Lung (tissue), 12 donors: ENCODE data around the gene FAM76B. TPM values are rescaled to one million over a fixed set of nuclear protein-coding genes. Genes with fewer than 3 reads are reported as not detected.

ENCODE experiments used
- ATAC-seq: fragments of 200-7000 bp; cut with Tn5 transposase; one replicate; pipeline ENCODE4 v1.9.1; 2020; ENCODE audit warnings: moderate number of reproducible peaks; ENCODE audit not compliant: insufficient read depth, low FRiP score
- DNase-seq, 3 donors: peaks; one replicate each; pipeline ENCODE4 v3.0.0-alpha.2; 2013 to 2017
- H3K27ac ChIP-seq, 2 donors: one replicate each; pipeline ENCODE4 v1.5.1; 2013; ENCODE audit warnings: mild to moderate bottlenecking in 2 of 2, moderate library complexity in 2 of 2, control low read depth in 1 of 2, inconsistent platforms in 1 of 2, low read depth in 1 of 2, low read length in 1 of 2
- H3K27me3 ChIP-seq, 3 donors: one replicate each; pipeline ENCODE4 v1.5.1; 2013; ENCODE audit warnings: low read length in 2 of 3; ENCODE audit not compliant: control insufficient read depth in 3 of 3, insufficient read depth in 3 of 3
- H3K36me3 ChIP-seq, 4 donors: one replicate each; pipeline ENCODE4 v1.5.1; 2013; ENCODE audit warnings: low read length in 4 of 4, mild to moderate bottlenecking in 1 of 4, moderate library complexity in 1 of 4; ENCODE audit not compliant: control insufficient read depth in 4 of 4, insufficient read depth in 4 of 4
- H3K4me1 ChIP-seq, 5 donors: one replicate each; pipeline ENCODE4 v1.5.1; 2013; ENCODE audit warnings: low read length in 5 of 5, mild to moderate bottlenecking in 2 of 5, moderate library complexity in 1 of 5; ENCODE audit not compliant: control insufficient read depth in 5 of 5, insufficient read depth in 5 of 5
- H3K4me3 ChIP-seq: one replicate; pipeline ENCODE4 v1.5.1; 2013; ENCODE audit warnings: mild to moderate bottlenecking, control low read depth, moderate library complexity
- H3K9ac ChIP-seq, 2 donors: one replicate each; pipeline ENCODE4 v1.5.1; 2013; ENCODE audit warnings: low read length in 2 of 2, control low read depth in 1 of 2; ENCODE audit not compliant: insufficient read depth in 1 of 2
- H3K9me3 ChIP-seq, 4 donors: one replicate each; pipeline ENCODE4 v1.5.1; 2013; ENCODE audit warnings: low read length in 3 of 4, mild to moderate bottlenecking in 1 of 4, moderate library complexity in 1 of 4; ENCODE audit not compliant: control insufficient read depth in 4 of 4, insufficient read depth in 3 of 4
- CTCF ChIP-seq: IDR thresholded peaks from 2 replicates; pipeline ENCODE4 v1.5.1; 2012; ENCODE audit warnings: mild to moderate bottlenecking; ENCODE audit errors: control extremely low read depth, extremely low read depth
- WGBS, 2 donors: extraction: QIAGEN DNeasy Blood & Tissue Kit; methylation state at CpG; one replicate each; pipeline ENCODE4 v1.1.7; 2013; 5-methylcytosine and 5-hydroxymethylcytosine counted together
- polyA plus RNA-seq, 2 donors: library from polyadenylated mRNA; stranded (reverse); fragments of 200-250 nt; gene quantifications; one replicate each; pipeline ENCODE4 v1.2.1, GENCODE V29; 2013
- total RNA-seq, 2 donors: library from RNA; depleted of rRNA in 1 of 2; stranded (reverse); fragments of >200 nt in 1 of 2; gene quantifications; one replicate each; pipeline ENCODE4 v1.2.1, GENCODE V29; 2014 to 2021
- donor health status: control.
- donor health status: control.
- donor health status: Bipolar disorder and iron deficiency.
- donor health status: healthy.
- donor health status: DM: yes; HTN: yes; CAD: no.

FAM76B gene
- total and polyA plus RNA-seq, 4 donors: 10.2 to 54.0 (median 17.0) TPM

GRCh38 chr11:95803973-95804372, 14.4 kb upstream of the FAM76B start:
- Histone ChIP-seq H3K4me1 (no peaks in the 10 kb centered on the region), H3K27me3 (no peaks in the 10 kb centered on the region), H3K36me3 (peaks cover 4 to 39% (median 15%) of the 10 kb centered on the region in 4 donors), H3K4me3 (no peak overlapping the region), H3K27ac (no peak overlapping the region), H3K9ac (no peak overlapping the region), H3K9me3 (peaks cover 0 to 2% (median 0%) of the 10 kb centered on the region in 4 donors)
- no peak for TF ChIP-seq CTCF
- WGBS, 2 donors: 97 to 99% methylated on average over 2 of the region's 2 CpGs
- no peak for DNase-seq
- no peak for ATAC-seq

- H3K27me3 ChIP-seq: no peaks in the 10 kb centered on the region
- no peak for ATAC-seq
- H3K27ac ChIP-seq: no peak overlapping the region
- peaks cover 4 to 39% (median 15%) of the 10 kb centered on the region in 4 donors for H3K36me3 ChIP-seq
- H3K4me3 ChIP-seq: no peak overlapping the region
- 91 to 98% methylated on average over 1 of the region's 1 CpG for WGBS, 2 donors
- no peak for DNase-seq
- peaks cover 0 to 2% (median 0%) of the 10 kb centered on the region in 4 donors for H3K9me3 ChIP-seq
- no peak overlapping the region for H3K9ac ChIP-seq
- H3K4me1 ChIP-seq: no peaks in the 10 kb centered on the region
- no peak for TF ChIP-seq CTCF
Measured at GRCh38 chr11:95802806-95803205, 13.2 kb upstream of the FAM76B start.

- no peak overlapping the region for H3K9ac ChIP-seq
Measured at GRCh38 chr11:95800438-95800837, 10.9 kb upstream of the FAM76B start.

More at GRCh38 chr11:95800438-95800837, 10.9 kb upstream of the FAM76B start:
- no peaks in the 10 kb centered on the region for H3K27me3 ChIP-seq
- 97 to 98% methylated on average over 12 of the region's 12 CpGs for WGBS, 2 donors
- ATAC-seq (no peak), DNase-seq (no peak)
- no peak overlapping the region for H3K27ac ChIP-seq
- no peak overlapping the region for H3K4me3 ChIP-seq
- TF ChIP-seq CTCF: no peak
- H3K4me1 ChIP-seq: no peaks in the 10 kb centered on the region
- peaks cover 0 to 31% (median 9%) of the 10 kb centered on the region in 4 donors for H3K36me3 ChIP-seq
- H3K9me3 ChIP-seq: no peaks in the 10 kb centered on the region
